GM12878 (cell line): ENCODE results near the gene IFNA14. TPM values are rescaled to one million over a fixed set of nuclear protein-coding genes. Genes with fewer than 3 reads are reported as not detected.

Experiments
- ATAC-seq: fragments of 200-7000 bp; cut with Tn5 transposase; 3 replicates; pipeline ENCODE4 v1.9.1; 2020; ENCODE audit warnings: mild to moderate bottlenecking, moderate library complexity
- BruUV-seq: library from RNA; stranded (reverse); fragments of 400-500 nt; replicated peaks from 2 replicates; lab custom pipeline; 2021; lab: Mats Ljungman, UMichigan
- CTCF ChIA-PET: fragments of 300-600 bp; sonication (Branson Sonifier 250); formaldehyde crosslinking; extraction: SDS; loops from one replicate; lab custom pipeline; 2021; ENCODE audit warnings: inconsistent platforms; lab: Yijun Ruan, JAX
- POLR2A ChIA-PET: fragments of 350-600 bp; formaldehyde crosslinking; extraction: SDS; loops from one replicate; lab custom pipeline; 2021; ENCODE audit warnings: inconsistent platforms; lab: Charles Lee
- RAD21 ChIA-PET: fragments of 300-600 bp; sonication (Branson Sonifier 250); formaldehyde crosslinking; loops from one replicate; lab custom pipeline; 2023; ENCODE audit warnings: antibody characterized with exemption; ENCODE audit not compliant: unreplicated experiment; lab: Charles Lee
- SMC1A ChIA-PET: fragments of 300-600 bp; sonication (Branson Sonifier 250); formaldehyde crosslinking; loops from one replicate; lab custom pipeline; 2023; ENCODE audit not compliant: unreplicated experiment, uncharacterized antibody; lab: Charles Lee
- DNase-seq: peaks from one replicate; pipeline ENCODE4 v3.0.0-alpha.2; 2011; ENCODE audit warnings: low read depth, low spot score
- FAIRE-seq: peaks from 3 replicates; lab custom pipeline; 2011; peaks lifted over from hg19 to GRCh38; lab: Jason Lieb, UNC
- H2AFZ ChIP-seq: 2 replicates; pipeline ENCODE4 v1.6.0; 2011; ENCODE audit warnings: low read depth, low read length, control low read depth; ENCODE audit not compliant: control insufficient read depth
- H3K27ac ChIP-seq: 2 replicates; pipeline ENCODE4 v1.5.1; 2011; ENCODE audit warnings: control low read depth; ENCODE audit not compliant: control insufficient read depth, insufficient read depth
- H3K27me3 ChIP-seq, 2 experiments: replicated peaks in 1 of 2; 2 replicates each; pipeline versions ENCODE4 v1.6.0 to v1.6.1; 2011; ENCODE audit warnings: low read length in 1 of 2; ENCODE audit not compliant: control insufficient read depth in 2 of 2, insufficient read depth in 2 of 2
- H3K36me3 ChIP-seq, 2 experiments: 2 replicates each; pipeline ENCODE4 v1.5.1; 2011; ENCODE audit warnings: low read length in 1 of 2; ENCODE audit not compliant: control insufficient read depth in 2 of 2, insufficient read depth in 2 of 2
- H3K4me1 ChIP-seq: 2 replicates; pipeline ENCODE4 v1.6.1; 2011; ENCODE audit warnings: mild to moderate bottlenecking, low read length, moderate library complexity, mixed read lengths; ENCODE audit not compliant: control insufficient read depth, insufficient read depth
- H3K4me2 ChIP-seq: 2 replicates; pipeline ENCODE4 v1.6.0; 2011; ENCODE audit warnings: control low read depth; ENCODE audit not compliant: control insufficient read depth, insufficient read depth
- H3K4me3 ChIP-seq: fragments of 200-600 bp; sonication (generic); 2 replicates; pipeline ENCODE4 v1.5.1; 2016
- H3K79me2 ChIP-seq: 2 replicates; pipeline ENCODE4 v1.6.0; 2011; ENCODE audit warnings: low read length; ENCODE audit not compliant: control insufficient read depth, insufficient read depth
- H3K9ac ChIP-seq: 2 replicates; pipeline ENCODE4 v1.8.0; 2011; ENCODE audit warnings: low read length, control low read depth, mixed read lengths; ENCODE audit not compliant: control insufficient read depth, insufficient read depth
- H3K9me3 ChIP-seq: replicated peaks from 3 replicates; pipeline ENCODE4 v1.5.1; 2011; ENCODE audit warnings: mild to moderate bottlenecking, low read length; ENCODE audit not compliant: control insufficient read depth, insufficient read depth
- H4K20me1 ChIP-seq: 2 replicates; pipeline ENCODE4 v1.6.0; 2011; ENCODE audit not compliant: control insufficient read depth, insufficient read depth
- CBX3 ChIP-seq: fragments of 200-600 bp; sonication (generic); IDR thresholded peaks from 2 replicates; pipeline ENCODE4 v1.6.1; 2016; ENCODE audit warnings: low read depth, borderline replicate concordance
- CHD2 ChIP-seq: IDR thresholded peaks from 2 replicates; pipeline ENCODE4 v1.6.1; 2011; ENCODE audit warnings: low read depth, low read length, improper control_type of control experiment, borderline replicate concordance
- IRF4 ChIP-seq: IDR thresholded peaks from 2 replicates; pipeline ENCODE4 v1.6.1; 2011; ENCODE audit warnings: low read depth, low read length
- NR2C2 ChIP-seq: IDR thresholded peaks from 2 replicates; pipeline ENCODE4 v1.6.1; 2011; ENCODE audit warnings: borderline replicate concordance, low read depth; ENCODE audit not compliant: control insufficient read depth, insufficient read length
- SMAD5 ChIP-seq: IDR thresholded peaks from 2 replicates; pipeline ENCODE4 v1.6.1; 2016; ENCODE audit warnings: antibody characterized with exemption, low read depth
- SPI1 ChIP-seq: IDR thresholded peaks from 2 replicates; pipeline ENCODE4 v1.6.1; 2011; ENCODE audit warnings: low read depth, mild to moderate bottlenecking, low read length, moderate library complexity, borderline replicate concordance; ENCODE audit not compliant: insufficient read depth
- SREBF1 ChIP-seq: IDR thresholded peaks from 2 replicates; pipeline ENCODE4 v1.6.1; 2012; ENCODE audit warnings: mild to moderate bottlenecking, low read length
- STAT1 ChIP-seq: fragments of 450-650 bp; conservative IDR thresholded peaks from 2 replicates; pipeline ENCODE4 v1.6.1; 2014; ENCODE audit warnings: antibody characterized with exemption, mild to moderate bottlenecking
- WGBS: methylation state at CpG from one replicate; pipeline ENCODE4 v1.1.6; 2016; ENCODE audit warnings: low lambda C conversion rate; ENCODE audit not compliant: insufficient replicate concordance, insufficient coverage; ENCODE audit errors: missing lambda C conversion rate; 5-methylcytosine and 5-hydroxymethylcytosine counted together
- in situ Hi-C: fragments of 300-500 bp; cut with MboI; formaldehyde crosslinking; loops from 9 replicates; pipeline ENCODE4 v1.14.3; 2018; ENCODE audit warnings: mixed read lengths
- intact Hi-C: fragments of 100-400 bp; cut with micrococcal nuclease; formaldehyde crosslinking; loops from one replicate; pipeline ENCODE4 v1.14.2; 2022; ENCODE audit not compliant: unreplicated experiment
- polyA plus RNA-seq, 11 experiments: library from polyadenylated mRNA; depleted of rRNA in 4 of 11; unstranded in 6 of 11; stranded (reverse) in 5 of 11; fragments of >200 nt; fragmentation: Nextera tagmentation in 4 of 11; fragmentation: Illumina TruSeq in 1 of 11; extraction: Ambion mirVana in 4 of 11; extraction: Trizol in 1 of 11; gene quantifications; 1 replicate in 1 of 11; 2 replicates in 10 of 11; pipeline versions ENCODE4 v1.2.1 to v1.2.3, GENCODE V29; 2011 to 2016; ENCODE audit warnings: inconsistent platforms in 2 of 11, missing spikeins in 2 of 11, low read depth in 1 of 11
- total RNA-seq, 4 experiments: library from RNA; depleted of rRNA in 3 of 4; stranded (reverse); fragments of >200 nt in 3 of 4; fragmentation: Illumina TruSeq in 1 of 4; extraction: Trizol in 1 of 4; gene quantifications; 2 replicates each; pipeline versions ENCODE4 v1.2.1 to v1.2.3, GENCODE V29; 2013 to 2021
- TF ChIP-seq, protein P1 (sequence below): fragments of 150-350 bp; IDR thresholded peaks from 2 replicates; pipeline ENCODE4 v1.6.1; 2016; ENCODE audit warnings: low read depth, low read length
- TF ChIP-seq, protein P2 (sequence below): fragments of 450-650 bp; IDR thresholded peaks from 2 replicates; pipeline ENCODE4 v1.6.1; 2018; ENCODE audit warnings: borderline replicate concordance, mild to moderate bottlenecking; ENCODE audit not compliant: partially characterized antibody
- TF ChIP-seq, protein P3 (sequence below): fragments of 450-650 bp; IDR thresholded peaks from 2 replicates; pipeline ENCODE4 v1.6.1; 2017; ENCODE audit warnings: low read depth, mild to moderate bottlenecking, moderate library complexity

IFNA14 gene
- total and polyA plus RNA-seq, 10 of the 15 experiments (the other 5 are each of a cell fraction or from before 2014, with no cell fraction given) = not detected

DNA sequence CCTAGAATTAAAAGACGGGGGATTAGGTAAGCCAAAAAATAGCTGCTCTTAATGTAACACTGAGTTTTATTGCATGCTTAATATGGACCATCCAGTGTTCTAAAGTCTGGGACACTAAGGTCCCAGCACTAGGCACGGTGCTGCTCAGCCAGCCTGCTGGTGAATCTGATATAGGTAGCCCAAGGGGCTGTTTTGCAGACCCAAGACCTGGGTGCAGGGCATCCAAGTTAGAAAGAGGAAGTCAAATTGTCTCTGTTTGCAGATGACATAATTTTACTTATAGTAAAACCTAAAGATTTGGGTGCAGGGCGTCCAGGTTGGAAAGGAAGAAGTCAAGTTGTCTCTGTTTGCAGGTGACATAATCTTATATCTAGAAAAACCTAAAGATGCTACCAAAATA lies 47.5 kb upstream of the IFNA14 start:
- in situ Hi-C loops (no loop called here), intact Hi-C loops (no loop called here)
- ChIA-PET SMC1A (no interaction called here), CTCF (interaction anchor here (0.5 kb wide), 1 partner anchor 1979 kb away, joined by 3 read pairs; no protein-coding TSS in a partner anchor), RAD21 (no interaction called here), POLR2A (no interaction called here)
- no peak overlapping the region for H3K4me3 ChIP-seq
- H3K27me3 ChIP-seq = no peaks in the 10 kb centered on the region
- TF ChIP-seq, protein P1, sequence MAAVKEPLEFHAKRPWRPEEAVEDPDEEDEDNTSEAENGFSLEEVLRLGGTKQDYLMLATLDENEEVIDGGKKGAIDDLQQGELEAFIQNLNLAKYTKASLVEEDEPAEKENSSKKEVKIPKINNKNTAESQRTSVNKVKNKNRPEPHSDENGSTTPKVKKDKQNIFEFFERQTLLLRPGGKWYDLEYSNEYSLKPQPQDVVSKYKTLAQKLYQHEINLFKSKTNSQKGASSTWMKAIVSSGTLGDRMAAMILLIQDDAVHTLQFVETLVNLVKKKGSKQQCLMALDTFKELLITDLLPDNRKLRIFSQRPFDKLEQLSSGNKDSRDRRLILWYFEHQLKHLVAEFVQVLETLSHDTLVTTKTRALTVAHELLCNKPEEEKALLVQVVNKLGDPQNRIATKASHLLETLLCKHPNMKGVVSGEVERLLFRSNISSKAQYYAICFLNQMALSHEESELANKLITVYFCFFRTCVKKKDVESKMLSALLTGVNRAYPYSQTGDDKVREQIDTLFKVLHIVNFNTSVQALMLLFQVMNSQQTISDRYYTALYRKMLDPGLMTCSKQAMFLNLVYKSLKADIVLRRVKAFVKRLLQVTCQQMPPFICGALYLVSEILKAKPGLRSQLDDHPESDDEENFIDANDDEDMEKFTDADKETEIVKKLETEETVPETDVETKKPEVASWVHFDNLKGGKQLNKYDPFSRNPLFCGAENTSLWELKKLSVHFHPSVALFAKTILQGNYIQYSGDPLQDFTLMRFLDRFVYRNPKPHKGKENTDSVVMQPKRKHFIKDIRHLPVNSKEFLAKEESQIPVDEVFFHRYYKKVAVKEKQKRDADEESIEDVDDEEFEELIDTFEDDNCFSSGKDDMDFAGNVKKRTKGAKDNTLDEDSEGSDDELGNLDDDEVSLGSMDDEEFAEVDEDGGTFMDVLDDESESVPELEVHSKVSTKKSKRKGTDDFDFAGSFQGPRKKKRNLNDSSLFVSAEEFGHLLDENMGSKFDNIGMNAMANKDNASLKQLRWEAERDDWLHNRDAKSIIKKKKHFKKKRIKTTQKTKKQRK = no peak
- TF ChIP-seq SPI1 (peak; percentile 41; the same call in 1 of the 2 replicates), STAT1 (no peak)
- BruUV-seq = no TSS peak
- no peaks in the 10 kb centered on the region for H3K9me3 ChIP-seq
- H3K4me2 ChIP-seq = no peak overlapping the region
- no peak overlapping the region for H2AFZ ChIP-seq
- no peak overlapping the region for H3K9ac ChIP-seq
- H4K20me1 ChIP-seq = no peaks in the 10 kb centered on the region
- FAIRE-seq = no peak
- H3K27ac ChIP-seq = no peak overlapping the region
- ATAC-seq = no peak
- H3K36me3 ChIP-seq = no peaks in the 10 kb centered on the region
- DNase-seq = no peak
- H3K4me1 ChIP-seq = no peaks in the 10 kb centered on the region
- no peaks in the 10 kb centered on the region for H3K79me2 ChIP-seq
- 34% methylated on average over 3 of the region's 3 CpGs for WGBS

DNA sequence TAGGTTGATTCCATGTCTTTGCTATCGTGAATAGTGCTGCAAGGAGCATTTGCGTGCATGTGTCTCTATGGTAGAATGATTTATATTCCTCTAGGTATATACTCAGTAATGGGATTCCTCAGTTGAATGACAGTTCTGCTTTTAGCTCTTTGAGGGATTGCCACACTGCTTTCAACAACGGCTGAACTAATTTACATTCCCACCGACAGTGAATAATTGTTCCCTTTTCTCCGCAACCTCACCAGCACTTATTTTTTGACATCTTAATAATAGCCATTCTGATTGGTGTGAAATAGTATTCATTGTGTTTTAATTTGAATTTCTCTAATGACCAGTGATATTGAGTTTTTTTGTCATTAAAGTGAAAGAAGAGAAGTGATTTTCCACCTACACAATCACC lies 46.9 kb upstream of the IFNA14 start:
- no peak for FAIRE-seq
- no peaks in the 10 kb centered on the region for H3K4me1 ChIP-seq
- TF ChIP-seq CBX3 = no peak
- TF ChIP-seq, protein P2, sequence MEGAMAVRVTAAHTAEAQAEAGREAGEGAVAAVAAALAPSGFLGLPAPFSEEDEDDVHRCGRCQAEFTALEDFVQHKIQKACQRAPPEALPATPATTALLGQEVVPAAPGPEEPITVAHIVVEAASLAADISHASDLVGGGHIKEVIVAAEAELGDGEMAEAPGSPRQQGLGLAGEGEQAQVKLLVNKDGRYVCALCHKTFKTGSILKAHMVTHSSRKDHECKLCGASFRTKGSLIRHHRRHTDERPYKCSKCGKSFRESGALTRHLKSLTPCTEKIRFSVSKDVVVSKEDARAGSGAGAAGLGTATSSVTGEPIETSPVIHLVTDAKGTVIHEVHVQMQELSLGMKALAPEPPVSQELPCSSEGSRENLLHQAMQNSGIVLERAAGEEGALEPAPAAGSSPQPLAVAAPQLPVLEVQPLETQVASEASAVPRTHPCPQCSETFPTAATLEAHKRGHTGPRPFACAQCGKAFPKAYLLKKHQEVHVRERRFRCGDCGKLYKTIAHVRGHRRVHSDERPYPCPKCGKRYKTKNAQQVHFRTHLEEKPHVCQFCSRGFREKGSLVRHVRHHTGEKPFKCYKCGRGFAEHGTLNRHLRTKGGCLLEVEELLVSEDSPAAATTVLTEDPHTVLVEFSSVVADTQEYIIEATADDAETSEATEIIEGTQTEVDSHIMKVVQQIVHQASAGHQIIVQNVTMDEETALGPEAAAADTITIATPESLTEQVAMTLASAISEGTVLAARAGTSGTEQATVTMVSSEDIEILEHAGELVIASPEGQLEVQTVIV = no peak
- TF ChIP-seq, protein P3, sequence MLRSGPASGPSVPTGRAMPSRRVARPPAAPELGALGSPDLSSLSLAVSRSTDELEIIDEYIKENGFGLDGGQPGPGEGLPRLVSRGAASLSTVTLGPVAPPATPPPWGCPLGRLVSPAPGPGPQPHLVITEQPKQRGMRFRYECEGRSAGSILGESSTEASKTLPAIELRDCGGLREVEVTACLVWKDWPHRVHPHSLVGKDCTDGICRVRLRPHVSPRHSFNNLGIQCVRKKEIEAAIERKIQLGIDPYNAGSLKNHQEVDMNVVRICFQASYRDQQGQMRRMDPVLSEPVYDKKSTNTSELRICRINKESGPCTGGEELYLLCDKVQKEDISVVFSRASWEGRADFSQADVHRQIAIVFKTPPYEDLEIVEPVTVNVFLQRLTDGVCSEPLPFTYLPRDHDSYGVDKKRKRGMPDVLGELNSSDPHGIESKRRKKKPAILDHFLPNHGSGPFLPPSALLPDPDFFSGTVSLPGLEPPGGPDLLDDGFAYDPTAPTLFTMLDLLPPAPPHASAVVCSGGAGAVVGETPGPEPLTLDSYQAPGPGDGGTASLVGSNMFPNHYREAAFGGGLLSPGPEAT = no peak
- TF ChIP-seq SMAD5 = no peak
- no peak for TF ChIP-seq CHD2
- TF ChIP-seq IRF4 = no peak
- no peak for TF ChIP-seq SREBF1
- no peak for TF ChIP-seq NR2C2

More for the DNA sequence above, 46.9 kb upstream of the IFNA14 start:
- Histone ChIP-seq H4K20me1 (no peaks in the 10 kb centered on the region), H3K9ac (no peak overlapping the region), H3K79me2 (no peaks in the 10 kb centered on the region), H2AFZ (no peak overlapping the region), H3K27me3 (no peaks in the 10 kb centered on the region), H3K4me3 (no peak overlapping the region), H3K36me3 (no peaks in the 10 kb centered on the region), H3K27ac (no peak overlapping the region), H3K9me3 (no peaks in the 10 kb centered on the region), H3K4me2 (no peak overlapping the region)
- ATAC-seq = no peak
- ChIA-PET RAD21 (no interaction called here), POLR2A (no interaction called here), SMC1A (interaction anchor here (0.6 kb wide), 1 partner anchor 32 kb away, joined by 4 read pairs; no protein-coding TSS in a partner anchor), CTCF (interaction anchor here (0.5 kb wide), 1 partner anchor 1979 kb away, joined by 3 read pairs; no protein-coding TSS in a partner anchor)
- intact Hi-C loops = no loop called here
- no peak for DNase-seq
- no TSS peak for BruUV-seq
- WGBS = 46% methylated on average over 5 of the region's 5 CpGs
- in situ Hi-C loops = no loop called here
